Kidney epithelial cell (primary cell): ENCODE results near the gene CLEC4G. TPM values are rescaled to one million over a fixed set of nuclear protein-coding genes. Genes with fewer than 3 reads are reported as not detected.

Source experiments
- DNase-seq: peaks from one replicate; pipeline ENCODE4 v3.0.0-alpha.2; 2010; ENCODE audit warnings: low read depth
- H3K27me3 ChIP-seq: 2 replicates; pipeline ENCODE4 v1.6.0; 2011; ENCODE audit warnings: low read length; ENCODE audit not compliant: control insufficient read depth, insufficient read depth
- H3K36me3 ChIP-seq: 2 replicates; pipeline ENCODE4 v1.5.1; 2011; ENCODE audit warnings: low read length; ENCODE audit not compliant: control insufficient read depth, insufficient read depth
- H3K4me3 ChIP-seq: 2 replicates; pipeline ENCODE4 v1.5.1; 2011; ENCODE audit warnings: low read depth, mild to moderate bottlenecking, control low read depth, low read length
- CTCF ChIP-seq: IDR thresholded peaks from 2 replicates; pipeline ENCODE4 v1.5.1; 2011; ENCODE audit warnings: mild to moderate bottlenecking, moderate library complexity, low read length, control low read depth, inconsistent platforms; ENCODE audit not compliant: insufficient read depth, poor library complexity, severe bottlenecking
- total RNA-seq: library from RNA; depleted of rRNA; stranded (reverse); fragments of >200 nt; gene quantifications from 2 replicates; pipeline ENCODE4 v1.2.3, GENCODE V29; 2015

CLEC4G gene
- total RNA-seq, 1 donor from 2014 or later, result not detected

- Histone ChIP-seq H3K4me3 (no peak overlapping the region), H3K27me3 (peaks cover 5% of the 10 kb centered on the region), H3K36me3 (no peaks in the 10 kb centered on the region)
- no peak for DNase-seq
- TF ChIP-seq CTCF, result no peak
These were observed 46.1 kb downstream of the CLEC4G start for GRCh38 chr19:7685546-7686445.

- DNase-seq, result no peak
- Histone ChIP-seq H3K36me3 (no peaks in the 10 kb centered on the region), H3K27me3 (peaks cover 14% of the 10 kb centered on the region), H3K4me3 (peak overlapping the region; percentile 100)
- no peak for TF ChIP-seq CTCF
These were observed 49.6 kb downstream of the CLEC4G start for GRCh38 chr19:7682175-7682855.

GRCh38 chr19:7681340-7682174, 50.4 kb downstream of the CLEC4G start:
- peak; percentile 31 for DNase-seq
- peak; percentile 74 for TF ChIP-seq CTCF
- Histone ChIP-seq H3K27me3 (peaks cover 15% of the 10 kb centered on the region), H3K4me3 (peak overlapping the region; percentile 100), H3K36me3 (no peaks in the 10 kb centered on the region)

GRCh38 chr19:7680606-7681339, 51.1 kb downstream of the CLEC4G start, which contains the start of gene TRAPPC5:
Gene TRAPPC5, plus strand, starts transcription at chr19:7680833. Its CDS starts 1,421 bp downstream, at chr19:7682254.
- peak; percentile 41 for DNase-seq
- peak; percentile 5 for TF ChIP-seq CTCF

GRCh38 chr19:7679771-7680605, 51.9 kb downstream of the CLEC4G start:
- no peak for TF ChIP-seq CTCF
- Histone ChIP-seq H3K36me3 (no peaks in the 10 kb centered on the region), H3K4me3 (peak overlapping the region; percentile 15), H3K27me3 (peaks cover 15% of the 10 kb centered on the region)
- no peak for DNase-seq

More at GRCh38 chr19:7680606-7681339, 51.1 kb downstream of the CLEC4G start, which contains the start of gene TRAPPC5:
- no peaks in the 10 kb centered on the region for H3K36me3 ChIP-seq
- H3K4me3 ChIP-seq, result peak within 1 kb of the TSS; percentile 100
- H3K27me3 ChIP-seq, result peaks cover 15% of the 10 kb centered on the region
